ENCODE data around the gene THAP11. TPM values are rescaled to one million over a fixed set of nuclear protein-coding genes. Genes with fewer than 3 reads are reported as not detected.

The THAP11 gene
- total RNA-seq, 4 donors from 2014 or later, result 24.7 to 44.1 (median 32.7) TPM

GRCh38 chr16:67884684-67885083 lies 42.6 kb downstream of the THAP11 start, which contains the start of gene NRN1L:
NRN1L (plus strand) TSS chr16:67884885; CDS start chr16:67884904, 19 bp downstream.
- TF ChIP-seq POLR2AphosphoS5 (IDR thresholded peaks at IDR 0.05) (peak in 2 of 3 donors; percentile 28 to 31), CTCF (IDR thresholded peaks at IDR 0.05) (no peak), EP300 (IDR thresholded peaks at IDR 0.05; ENCODE audit: low read depth) (no peak)
- peaks cover 0 to 11% (median 1%) of the 10 kb centered on the region in 4 donors for H3K4me1 ChIP-seq
- H3K27me3 ChIP-seq, result no peaks in the 10 kb centered on the region
- in situ Hi-C loops (cut with MboI; ENCODE audit: low pct_ligation_motif_present in 1 of 4, low pct_unique_long_range_greater_than_20kb in 1 of 4, low sequenced_read_pairs in 3 of 4), result no loop called here
- peaks cover 0 to 27% (median 9%) of the 10 kb centered on the region in 4 donors for H3K36me3 ChIP-seq
- DNase-seq, result peak; percentile 83
- H3K9me3 ChIP-seq, result no peaks in the 10 kb centered on the region
- H3K27ac ChIP-seq, result peak within 1 kb of the TSS in 3 of 4 donors; percentile 11 to 53 (median 40)
- intact Hi-C loops (cut with DNase I; ENCODE audit: low total_unique reads), result no loop called here
- WGBS, 2 donors (ENCODE audit: low coverage in 1 of 2), result 59 to 100% methylated on average over 1 to 10 of the region's 22 CpGs
- no peak within 1 kb of the TSS for H3K4me3 ChIP-seq

GRCh38 chr16:67885545-67885944 lies 43.4 kb downstream of the THAP11 start:
- Histone ChIP-seq H3K4me3 (no peak overlapping the region), H3K36me3 (peaks cover 0 to 19% (median 7%) of the 10 kb centered on the region in 4 donors), H3K4me1 (peaks cover 0 to 11% (median 1%) of the 10 kb centered on the region in 4 donors), H3K9me3 (no peaks in the 10 kb centered on the region), H3K27me3 (no peaks in the 10 kb centered on the region), H3K27ac (peak overlapping the region in 1 of 4 donors; percentile 8)
- WGBS, 2 donors (ENCODE audit: low coverage in 1 of 2), result 96% methylated on average over 12 of the region's 12 CpGs; no CpG with 5 or more reads in 1 of the 2 donors
- TF ChIP-seq CTCF (IDR thresholded peaks at IDR 0.05) (no peak), POLR2A (IDR thresholded peaks at IDR 0.05) (no peak), EP300 (IDR thresholded peaks at IDR 0.05; ENCODE audit: low read depth) (no peak), POLR2AphosphoS5 (IDR thresholded peaks at IDR 0.05) (no peak)
- DNase-seq, result no peak
- intact Hi-C loops (cut with DNase I; ENCODE audit: low total_unique reads), result no loop called here
- in situ Hi-C loops (cut with MboI; ENCODE audit: low pct_ligation_motif_present in 1 of 4, low pct_unique_long_range_greater_than_20kb in 1 of 4, low sequenced_read_pairs in 3 of 4), result no loop called here

GRCh38 chr16:67885976-67886375 lies 43.9 kb downstream of the THAP11 start:
- Histone ChIP-seq H3K4me1 (peaks cover 0 to 11% (median 1%) of the 10 kb centered on the region in 4 donors), H3K9me3 (no peaks in the 10 kb centered on the region), H3K27me3 (no peaks in the 10 kb centered on the region), H3K4me3 (no peak overlapping the region), H3K27ac (no peak overlapping the region), H3K36me3 (peaks cover 0 to 15% (median 4%) of the 10 kb centered on the region in 4 donors)
- in situ Hi-C loops (cut with MboI; ENCODE audit: low pct_ligation_motif_present in 1 of 4, low pct_unique_long_range_greater_than_20kb in 1 of 4, low sequenced_read_pairs in 3 of 4) (no loop called here), intact Hi-C loops (cut with DNase I; ENCODE audit: low total_unique reads) (no loop called here)
- TF ChIP-seq EP300 (IDR thresholded peaks at IDR 0.05; ENCODE audit: low read depth) (no peak), POLR2AphosphoS5 (IDR thresholded peaks at IDR 0.05) (no peak), CTCF (IDR thresholded peaks at IDR 0.05) (no peak), POLR2A (IDR thresholded peaks at IDR 0.05) (no peak)
- DNase-seq, result no peak
- 94 to 100% methylated on average over 1 to 19 of the region's 19 CpGs for WGBS, 2 donors (ENCODE audit: low coverage in 1 of 2)

GRCh38 chr16:67886387-67886786 lies 44.3 kb downstream of the THAP11 start:
- H3K4me3 ChIP-seq, result no peak overlapping the region
- TF ChIP-seq EP300 (IDR thresholded peaks at IDR 0.05; ENCODE audit: low read depth), result no peak
- no peak for TF ChIP-seq POLR2A (IDR thresholded peaks at IDR 0.05)
- TF ChIP-seq CTCF (IDR thresholded peaks at IDR 0.05), result no peak
- TF ChIP-seq POLR2AphosphoS5 (IDR thresholded peaks at IDR 0.05), result no peak
- in situ Hi-C loops (cut with MboI; ENCODE audit: low pct_ligation_motif_present in 1 of 4, low pct_unique_long_range_greater_than_20kb in 1 of 4, low sequenced_read_pairs in 3 of 4), result no loop called here

More at GRCh38 chr16:67886387-67886786, 44.3 kb downstream of the THAP11 start:
- DNase-seq, result no peak
- H3K9me3 ChIP-seq, result no peaks in the 10 kb centered on the region
- peaks cover 0 to 10% (median 2%) of the 10 kb centered on the region in 4 donors for H3K36me3 ChIP-seq
- no peak overlapping the region for H3K27ac ChIP-seq
- H3K27me3 ChIP-seq, result no peaks in the 10 kb centered on the region
- H3K4me1 ChIP-seq, result peaks cover 0 to 11% (median 1%) of the 10 kb centered on the region in 4 donors
- 96% methylated on average over 5 of the region's 5 CpGs; no CpG with 5 or more reads in 1 of the 2 donors for WGBS, 2 donors (ENCODE audit: low coverage in 1 of 2)
- intact Hi-C loops (cut with DNase I; ENCODE audit: low total_unique reads), result no loop called here

All from transverse colon (tissue), 4 donors.